Inferior parietal cortex (tissue), 1 donor: Measurements from ENCODE around the gene DDX56.
"Not testable (repeated sequence)": the region's sequence is repeated elsewhere in the genome, so short reads cannot be mapped to it uniquely, and the experiment has no call there.

Experiments used
- DNase-seq: peaks from one replicate; pipeline ENCODE4 v3.0.0-alpha.2; 2016; ENCODE audit errors: extremely low spot score

DDX56 gene

DNA sequence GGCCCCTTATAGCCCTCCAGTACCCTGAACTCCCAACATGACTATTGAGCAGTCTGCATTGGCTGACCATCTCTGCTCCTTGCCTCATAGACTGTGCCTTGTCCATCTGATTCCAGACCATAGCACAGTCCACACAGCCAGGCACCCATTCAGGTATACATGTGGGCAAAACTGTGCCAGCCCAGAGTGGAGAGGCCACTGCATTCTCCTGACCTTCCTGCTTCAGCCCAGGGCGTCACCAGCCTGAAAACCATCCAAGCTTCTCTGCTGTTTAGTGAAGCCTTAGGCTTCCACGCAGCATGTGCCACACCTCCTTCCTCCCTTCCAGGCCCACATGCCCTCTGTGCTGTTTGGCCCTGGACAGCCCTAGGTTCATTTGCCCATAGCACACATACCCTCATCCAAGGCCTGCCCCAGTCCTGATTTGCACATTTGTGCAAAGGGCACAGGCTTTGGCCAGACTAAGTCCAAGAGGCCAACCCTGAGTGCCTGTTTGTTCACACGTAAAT is 10.5 kb downstream of the DDX56 start:
- no peak for DNase-seq

DNA sequence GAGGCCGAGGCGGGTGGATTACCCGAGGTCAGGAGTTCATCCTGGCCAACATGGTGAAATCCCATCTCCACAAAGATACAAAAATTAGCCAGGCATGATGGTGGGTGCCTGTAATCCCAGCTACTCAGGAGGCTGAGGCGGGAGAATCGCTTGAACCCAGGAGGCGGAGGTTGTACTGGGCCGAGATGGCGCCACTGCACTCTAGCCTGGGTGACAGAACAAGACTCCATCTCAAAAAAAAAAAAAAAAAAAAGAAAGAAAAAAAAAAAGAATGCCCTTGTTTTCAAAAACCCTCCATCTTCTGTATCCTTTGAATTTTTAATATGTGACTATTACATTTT is 11.1 kb downstream of the DDX56 start:
- DNase-seq, result not testable (repeated sequence)

DNA sequence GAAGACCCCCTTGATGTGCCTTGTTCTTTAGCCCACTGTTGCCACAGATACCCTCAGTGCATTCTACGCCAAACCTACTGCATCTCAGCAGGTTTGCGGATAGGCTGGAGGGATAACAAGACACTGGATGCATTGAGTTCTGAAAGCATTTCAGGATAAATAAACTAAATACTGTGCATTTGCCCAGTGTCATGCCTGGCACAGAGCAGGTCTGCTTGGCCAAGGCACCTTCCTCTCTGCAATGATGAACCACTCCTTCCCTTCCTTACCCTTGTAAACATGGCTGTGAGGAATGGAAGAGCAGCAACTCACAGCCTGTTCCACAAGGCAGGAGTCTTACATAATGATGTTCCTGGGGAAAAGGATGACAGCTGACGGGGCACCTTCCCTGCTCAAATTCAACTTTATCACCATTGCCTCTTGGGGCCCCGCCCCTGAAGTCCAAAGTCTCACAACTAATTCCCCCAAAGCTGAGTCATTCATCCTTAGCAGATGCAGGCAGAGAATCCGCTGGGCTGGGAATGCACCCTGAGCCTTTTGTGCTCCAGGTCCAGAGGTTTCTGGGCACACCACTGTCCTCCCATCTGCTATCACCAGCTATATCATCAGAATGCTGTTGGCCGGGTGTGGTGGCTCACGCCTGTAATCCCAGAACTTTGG is 11.6 kb downstream of the DDX56 start:
- no peak for DNase-seq

DNA sequence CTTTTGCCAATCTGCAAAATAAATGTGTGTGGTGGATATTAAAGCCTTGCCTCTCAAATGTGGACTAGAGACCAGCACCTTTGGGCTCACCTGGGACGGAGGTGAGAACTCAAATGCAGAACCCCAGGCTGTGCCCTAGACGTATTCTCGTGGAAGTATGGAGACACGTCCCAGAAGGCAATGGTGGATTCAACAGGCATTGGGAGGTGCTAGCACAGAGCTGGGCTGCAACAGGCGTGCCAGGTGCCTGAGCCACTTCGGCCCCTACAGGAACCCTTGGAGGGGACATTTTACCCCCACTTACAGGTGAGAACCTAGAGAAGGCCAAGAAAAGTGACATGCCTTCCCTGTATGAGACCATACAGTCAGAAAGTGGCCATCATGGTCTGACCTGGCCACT is 12.2 kb downstream of the DDX56 start:
- DNase-seq, result no peak

DNA sequence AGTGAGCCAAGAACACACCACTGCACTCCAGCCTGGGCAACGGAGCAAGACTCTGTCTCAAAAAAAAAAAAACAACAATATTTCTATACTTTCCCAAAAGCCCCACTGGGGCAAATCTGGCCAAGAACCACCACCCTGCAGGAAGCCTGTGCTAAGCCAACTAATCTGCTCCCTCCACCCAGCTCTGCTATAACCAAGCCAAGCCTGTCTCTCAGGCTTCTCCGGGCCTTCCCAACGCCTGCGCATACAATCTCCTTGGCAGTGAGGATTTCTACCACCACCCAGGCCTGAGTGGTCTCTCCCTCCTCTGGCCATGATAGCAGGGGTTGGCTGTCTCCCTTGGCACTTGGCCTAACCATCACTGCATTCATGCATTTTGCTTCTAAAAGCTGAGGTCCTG is 14.2 kb downstream of the DDX56 start:
- DNase-seq, result no peak

DNA sequence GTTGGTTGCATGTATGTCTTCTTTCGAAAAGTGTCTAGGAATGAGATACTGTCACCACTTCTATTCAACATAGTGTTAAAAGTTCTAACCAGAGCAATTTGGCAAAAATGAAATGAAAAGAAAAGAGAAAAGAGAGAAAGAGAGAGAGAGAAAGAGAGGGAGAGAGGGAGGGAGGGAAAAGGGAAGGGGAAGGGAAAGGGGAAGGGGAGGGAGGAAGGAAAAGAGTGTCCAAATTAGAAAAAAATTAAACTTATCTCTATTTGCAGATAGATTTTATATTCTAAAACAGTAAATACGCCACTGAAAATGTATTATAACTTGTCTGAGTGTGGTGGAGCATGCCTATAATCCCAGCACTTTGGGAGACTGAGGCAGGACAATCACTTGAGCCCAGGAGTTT is 16.2 kb downstream of the DDX56 start:
- no peak for DNase-seq

DNA sequence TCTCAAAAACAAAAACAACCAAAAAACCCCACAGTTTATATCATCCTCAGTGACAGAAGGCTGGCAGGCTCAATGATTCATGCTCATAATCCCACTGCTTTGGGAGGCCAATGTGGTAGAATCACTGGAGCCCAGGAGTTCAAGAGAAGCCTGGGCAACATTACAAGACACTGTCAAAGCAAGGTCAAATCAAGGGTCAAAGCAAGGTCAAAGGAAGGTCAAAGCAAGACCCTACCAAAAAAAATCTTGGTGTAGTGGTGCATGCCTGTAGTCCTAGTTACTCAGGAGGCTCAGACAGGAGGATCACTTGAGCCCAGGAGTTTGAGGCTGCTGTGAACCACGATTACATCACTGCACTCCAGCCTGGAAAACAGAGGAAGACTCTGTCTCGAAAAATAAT is 18.4 kb downstream of the DDX56 start:
- no peak for DNase-seq

DNA sequence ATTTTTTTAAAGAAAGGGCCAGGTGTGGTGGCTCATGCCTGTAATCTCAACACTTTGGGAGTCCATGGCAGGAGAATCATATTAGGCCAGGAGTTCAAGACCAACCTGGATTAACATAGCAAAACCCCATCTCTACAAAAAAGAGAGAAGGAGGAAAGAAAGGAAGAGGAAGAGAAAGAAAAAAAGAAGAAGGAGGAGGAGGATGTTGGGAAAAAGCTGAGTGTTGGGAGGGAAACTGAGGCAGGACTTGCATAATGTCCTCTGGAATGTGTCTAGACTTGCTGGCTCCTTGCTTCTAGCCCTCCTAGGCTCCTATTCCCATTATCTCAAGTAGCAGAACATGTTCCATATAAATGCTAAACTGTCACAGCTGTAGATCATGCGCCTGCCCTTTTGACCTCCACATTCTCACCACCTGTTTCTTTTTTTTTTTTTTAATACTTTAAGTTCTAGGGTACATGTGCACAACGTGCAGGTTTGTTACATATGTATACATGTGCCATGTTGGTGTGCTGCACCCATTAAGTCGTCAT is 21.2 kb downstream of the DDX56 start:
- not testable (repeated sequence) for DNase-seq

DNA sequence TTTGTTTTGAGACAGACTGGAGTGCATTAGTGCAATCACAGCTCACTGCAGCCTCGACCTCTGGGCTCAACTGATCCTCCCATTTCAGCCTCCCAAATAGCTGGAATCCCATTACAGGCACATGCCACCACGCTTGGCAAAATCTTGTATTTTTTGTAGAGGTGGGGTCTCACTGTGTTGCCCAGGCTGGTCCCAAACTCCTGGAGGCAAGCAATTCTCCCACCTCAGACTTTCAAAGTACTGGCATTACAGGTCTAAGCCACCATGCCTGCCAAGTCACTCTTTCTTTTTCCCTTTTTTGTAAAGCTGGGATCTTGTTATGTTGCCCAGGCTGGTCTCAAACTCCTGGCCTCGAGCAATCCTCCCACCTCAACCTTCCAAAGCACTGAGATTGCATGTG is 24.3 kb downstream of the DDX56 start:
- no peak for DNase-seq

DNA sequence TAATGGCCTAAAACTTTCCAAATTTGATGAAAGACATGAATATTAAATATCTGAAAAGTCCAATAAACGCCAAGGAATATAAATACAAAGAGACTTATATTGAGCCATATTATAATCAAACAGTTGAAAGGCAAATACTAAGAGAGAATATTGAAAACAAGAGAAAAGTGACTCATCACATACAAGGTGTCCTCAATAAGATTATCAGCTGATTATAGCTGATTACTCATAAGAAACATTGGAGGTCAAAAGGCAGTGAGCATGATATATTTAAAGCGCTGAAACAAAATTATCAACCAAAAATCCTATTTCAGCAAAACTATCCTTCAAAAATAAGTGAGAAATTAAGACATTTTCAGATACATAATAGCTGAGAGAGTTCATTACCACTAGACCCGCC is 24.8 kb downstream of the DDX56 start:
- DNase-seq, result no peak

DNA sequence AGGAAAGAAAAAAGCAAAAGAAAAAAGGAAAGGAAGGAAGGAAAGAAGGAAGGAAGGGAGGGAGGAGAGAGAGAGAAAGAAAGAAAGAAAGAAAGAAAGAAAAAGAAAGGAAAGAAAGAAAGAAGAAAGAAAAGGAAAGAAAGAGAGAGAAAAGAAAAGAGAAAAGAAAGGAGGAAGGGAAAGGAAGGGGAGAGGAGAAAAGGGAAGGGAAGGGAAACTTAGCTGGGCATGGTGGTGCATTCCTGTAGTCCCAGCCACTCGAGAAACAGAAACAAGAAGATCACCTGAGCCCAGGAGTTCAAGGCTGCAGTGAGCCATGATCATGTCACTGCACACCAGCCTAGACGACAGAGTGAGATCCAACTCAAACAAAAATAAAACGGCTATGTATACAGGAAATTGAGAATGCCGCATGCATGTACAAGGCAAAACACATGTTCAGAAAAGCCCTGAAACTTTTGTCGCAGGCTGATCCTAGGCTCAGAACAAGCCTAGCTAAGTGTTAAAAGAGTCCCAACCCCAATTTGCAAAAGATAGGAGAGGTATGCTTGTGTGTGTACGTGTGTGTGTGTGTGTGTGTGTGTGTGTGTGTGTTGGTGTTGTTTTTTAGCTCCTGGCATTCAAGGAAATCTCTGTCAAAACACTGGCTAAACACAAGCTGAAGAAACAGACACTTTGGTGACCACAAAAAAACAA is 26.0 kb downstream of the DDX56 start:
- no peak for DNase-seq

DNA sequence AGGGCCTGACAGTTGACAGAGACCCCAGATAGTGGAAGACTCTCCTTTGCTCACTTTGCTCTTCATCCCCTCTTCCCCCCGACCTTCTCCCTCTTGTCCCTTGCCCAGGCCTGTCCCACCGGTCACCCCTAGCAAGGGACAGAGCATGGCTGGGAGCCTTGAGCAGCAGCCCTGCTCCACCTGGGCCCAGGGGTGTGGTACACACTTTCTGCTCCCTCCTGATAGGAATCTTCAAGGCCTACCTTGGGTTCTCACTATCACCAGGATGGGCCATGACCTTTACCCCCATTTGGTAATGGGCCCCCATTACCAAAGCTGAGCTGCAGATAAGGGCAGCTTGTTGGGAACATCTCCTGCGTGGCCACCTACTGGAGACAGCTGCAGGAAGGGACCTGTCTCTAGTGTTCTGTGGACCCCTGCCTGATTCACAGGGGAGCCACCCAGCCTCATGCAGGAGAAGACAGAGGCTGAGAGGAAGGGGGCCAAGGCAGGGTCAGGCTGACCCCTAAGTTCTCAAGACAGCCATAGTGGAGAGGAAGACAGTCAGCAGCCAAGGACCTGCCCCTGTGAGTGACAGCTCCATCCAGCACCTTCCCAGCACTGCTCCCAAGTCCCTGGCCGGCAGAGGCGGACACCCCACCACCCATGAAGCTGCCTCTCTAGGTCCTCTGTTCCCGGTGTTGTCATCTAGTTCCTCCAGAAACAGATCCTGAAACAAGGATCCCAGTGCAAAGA is 31.7 kb downstream of the DDX56 start:
- DNase-seq, result no peak

DNA sequence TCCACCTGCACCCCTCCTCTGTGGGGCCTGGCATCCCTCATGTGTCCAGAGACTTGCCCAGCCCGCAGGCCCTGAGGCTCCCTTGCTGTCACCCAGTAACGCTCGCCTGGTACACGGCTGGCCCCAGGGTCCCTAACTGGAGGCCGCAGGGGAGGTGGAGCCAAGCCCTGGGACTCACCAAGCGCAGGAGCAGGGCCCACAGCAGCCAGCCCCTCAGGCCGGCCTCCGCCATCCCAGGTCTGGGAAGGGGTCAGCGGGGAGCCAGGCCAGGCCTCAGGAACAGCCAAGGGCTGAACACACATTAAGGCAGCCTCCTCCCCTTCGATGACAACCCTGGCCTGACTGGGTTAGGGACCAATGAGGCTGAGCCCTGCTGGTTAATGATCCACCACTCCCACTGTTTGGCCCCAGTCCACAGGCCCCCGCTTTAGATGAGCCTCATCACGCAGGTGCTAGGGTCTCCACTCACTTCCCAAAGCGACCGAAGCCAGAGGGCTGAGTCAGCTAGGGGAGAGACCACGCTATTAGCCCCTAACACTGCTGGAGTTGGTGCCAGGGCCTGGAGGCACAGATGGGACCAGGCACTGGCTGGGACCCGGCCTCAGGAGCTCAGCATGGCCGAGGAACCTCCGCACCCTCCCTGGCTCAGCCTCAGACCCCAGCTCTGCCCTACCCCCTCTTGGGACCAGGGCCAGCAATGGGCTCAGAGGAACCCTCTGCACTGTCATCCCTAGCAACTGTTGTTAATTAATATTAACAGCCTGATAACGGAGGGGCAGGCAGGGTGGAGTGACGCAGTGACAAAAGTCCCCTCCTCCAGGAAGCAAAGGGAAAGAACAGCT is 32.5 kb downstream of the DDX56 start, which contains the start of gene NPC1L1:
NPC1L1 (minus strand) TSS at position 303 of the 842 bp plus-strand sequence; CDS start at position 232, 71 bp downstream.
- no peak for DNase-seq

DNA sequence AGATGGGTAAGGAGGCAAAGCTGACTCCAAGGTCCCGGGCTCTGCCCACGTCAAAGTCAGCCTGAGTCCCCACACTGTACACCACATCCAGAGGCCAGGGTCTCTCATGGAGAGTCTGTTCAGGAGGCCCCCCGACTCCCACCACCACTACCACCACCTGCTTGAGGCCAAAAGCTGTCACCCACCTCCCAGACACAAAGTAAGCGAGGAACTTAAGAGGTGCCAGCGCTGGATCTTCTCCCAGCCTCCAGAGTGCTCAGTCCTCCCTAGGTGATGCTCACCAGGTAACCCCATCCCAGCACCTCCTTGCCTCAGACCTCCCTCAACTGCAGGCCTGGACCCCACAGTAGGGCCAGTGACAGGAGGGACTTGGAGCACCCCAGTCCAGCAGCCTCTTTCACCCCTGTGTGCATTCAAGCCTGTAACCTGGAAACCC is 33.1 kb downstream of the DDX56 start:
- no peak for DNase-seq

DNA sequence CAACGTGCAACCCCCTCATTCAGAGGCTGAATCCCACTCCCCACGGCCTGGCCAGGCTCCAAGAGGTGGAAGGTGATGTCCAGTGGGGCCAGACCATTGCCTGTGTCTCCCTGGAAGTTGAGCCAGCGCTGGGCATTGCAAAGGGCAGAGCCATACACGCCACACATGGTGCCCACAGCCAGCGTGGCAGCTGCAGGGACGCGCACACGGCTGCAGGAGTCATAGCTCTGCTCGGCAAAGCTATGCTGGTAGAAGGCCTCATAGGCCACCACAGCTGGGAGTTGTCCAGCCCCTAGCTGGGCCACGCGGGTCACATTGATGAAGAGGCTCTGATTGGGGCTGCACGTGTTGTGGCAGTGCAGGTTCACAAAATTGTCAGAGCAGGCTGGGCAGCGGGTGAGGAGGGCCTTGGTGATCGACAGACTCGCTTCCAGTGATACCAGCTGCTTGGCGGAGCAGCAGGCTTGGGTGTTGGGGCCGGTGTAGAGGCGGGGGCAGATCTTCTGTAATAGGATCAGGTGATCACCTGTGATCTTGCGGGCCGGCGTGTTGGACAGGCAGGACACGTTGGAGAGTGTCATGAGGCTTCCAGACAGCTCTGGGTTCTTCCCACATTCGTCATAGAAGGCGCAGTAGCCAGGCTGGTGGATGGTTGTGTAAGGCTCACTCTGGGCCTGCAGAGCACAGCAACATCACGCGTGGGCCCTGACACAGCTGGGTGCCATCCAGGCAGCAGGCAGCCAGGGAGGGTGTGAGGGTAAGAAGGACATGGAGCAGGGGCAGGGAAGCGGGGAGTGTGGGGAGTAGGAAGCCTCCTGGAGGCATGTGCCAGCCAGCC is 33.8 kb downstream of the DDX56 start:
- DNase-seq, result no peak

DNA sequence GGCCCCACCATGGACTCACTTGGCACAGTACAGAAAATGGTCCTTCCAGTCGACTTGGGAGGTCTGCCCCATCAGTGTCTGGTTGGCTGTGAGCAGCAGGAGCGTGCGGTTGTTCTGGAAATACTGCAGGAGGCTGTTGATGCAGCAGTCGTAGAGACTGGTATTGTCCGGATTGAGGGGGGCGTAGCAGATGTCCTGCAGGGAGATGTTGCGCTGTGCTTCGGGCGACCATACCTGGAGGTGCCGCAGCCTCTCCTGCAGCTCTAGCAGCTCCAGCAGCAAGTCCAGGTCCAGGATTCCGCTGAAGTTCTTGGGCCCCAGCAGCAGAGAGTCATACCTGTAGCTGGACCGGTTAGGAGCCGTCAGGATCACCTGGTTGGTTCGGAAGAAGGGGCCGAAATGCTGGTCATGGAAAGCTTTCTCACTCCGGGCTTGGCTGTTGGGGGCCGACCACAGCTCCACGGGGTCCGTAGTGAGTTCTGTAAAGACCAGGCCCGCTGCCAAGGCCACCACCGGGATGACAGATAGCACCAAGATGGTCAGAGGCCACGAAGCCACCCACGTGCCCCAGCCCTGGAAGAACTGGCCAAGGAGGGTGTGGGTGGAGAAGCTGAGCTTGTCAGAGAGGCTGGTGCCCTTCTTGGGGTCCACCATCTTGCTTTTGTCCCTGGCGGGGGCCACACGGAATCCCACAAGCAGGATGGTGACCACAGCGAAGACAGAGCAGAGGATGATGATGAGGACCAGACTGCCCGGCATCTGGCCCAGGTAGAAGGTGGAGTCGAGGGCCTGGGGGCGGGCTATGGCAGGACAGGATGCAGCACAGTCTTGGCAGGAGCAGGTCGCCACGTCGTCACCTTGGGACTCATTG is 34.7 kb downstream of the DDX56 start:
- no peak for DNase-seq

DNA sequence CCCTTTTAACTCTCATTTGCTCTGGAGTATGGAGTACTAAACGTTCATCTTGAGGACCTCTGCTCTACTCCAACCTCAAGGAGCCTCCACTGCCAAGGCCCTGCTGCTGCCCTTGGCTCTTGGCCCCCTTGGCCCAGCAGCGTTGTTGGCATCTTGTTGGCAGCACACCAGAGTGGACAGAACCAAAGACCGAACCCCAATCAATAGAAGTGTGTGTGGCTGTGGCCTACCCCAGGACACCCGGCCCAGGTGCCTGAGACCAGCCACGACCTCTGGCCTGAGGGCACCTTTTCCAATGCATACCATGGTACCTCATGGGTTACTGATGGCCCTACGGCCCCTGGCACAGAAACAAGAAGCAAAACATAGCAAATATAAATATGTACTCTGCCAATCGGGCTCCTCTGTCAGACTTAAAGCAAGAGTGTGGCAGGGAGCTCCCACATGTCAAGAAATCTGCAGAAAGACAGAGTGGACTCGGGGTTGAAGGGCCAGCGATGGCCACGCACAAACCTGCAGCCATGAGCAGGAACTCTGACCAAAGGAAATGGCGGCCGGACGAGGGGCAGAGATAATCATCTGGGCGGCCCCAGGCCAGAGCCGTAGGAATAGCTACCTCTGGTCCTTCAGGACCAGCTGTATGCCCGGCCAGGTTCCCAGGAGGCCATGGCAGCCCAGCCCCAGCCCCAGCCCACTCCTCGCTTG is 35.5 kb downstream of the DDX56 start:
- DNase-seq, result no peak

DNA sequence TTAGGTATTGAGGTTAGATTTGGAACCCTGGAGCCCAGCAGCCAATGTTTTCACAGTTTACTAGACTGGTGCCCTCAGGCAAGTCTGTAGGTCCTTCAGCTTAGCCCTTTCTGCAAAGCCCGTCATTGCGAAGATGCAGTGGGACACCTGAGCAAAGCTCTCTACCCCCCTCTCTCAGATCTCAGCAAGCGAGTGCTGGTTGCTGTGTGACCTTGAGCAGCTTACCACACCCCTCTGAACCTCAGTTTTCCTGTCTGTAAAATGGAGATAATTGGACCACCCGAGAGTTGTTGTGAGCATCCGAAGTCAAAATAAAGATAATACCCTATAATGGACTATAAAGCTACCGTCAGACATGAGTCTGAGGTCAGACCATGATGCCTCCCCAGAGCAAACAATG is 36.3 kb downstream of the DDX56 start:
- DNase-seq, result no peak

DNA sequence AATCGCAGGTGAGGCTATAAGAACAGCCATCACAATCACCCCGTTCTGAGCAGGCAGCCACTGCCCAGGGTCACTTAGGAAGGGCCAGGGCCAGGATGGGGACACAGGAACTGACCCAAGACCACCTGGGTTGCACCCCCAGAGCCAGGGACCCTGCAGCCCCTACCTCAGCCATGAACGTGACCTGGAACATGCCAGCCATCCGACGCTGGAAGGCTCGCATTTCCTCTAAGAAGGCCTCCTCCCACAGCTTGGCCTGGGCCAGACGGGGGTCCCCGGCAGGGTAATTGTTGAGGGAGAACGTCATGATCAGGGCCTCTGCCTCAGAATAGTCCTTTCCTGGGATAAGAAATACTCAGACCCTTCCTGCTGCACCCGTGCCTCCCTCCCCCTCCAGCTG is 37.6 kb downstream of the DDX56 start:
- DNase-seq, result no peak
